Measurements from ENCODE around the gene GTF3C1. TPM values are rescaled to one million over a fixed set of nuclear protein-coding genes. Genes with fewer than 3 reads are reported as not detected.

The GTF3C1 gene
- total and polyA plus RNA-seq, 2 of the 13 experiments (the other 11 are each of a cell fraction or from before 2014, with no cell fraction given), result 29.2 to 72.7 TPM

GRCh38 chr16:27566417-27566816, 16.7 kb upstream of the GTF3C1 start (continued):
- TF ChIP-seq ZNF687 (CRISPR knock-in tag; IDR thresholded peaks at IDR 0.05) (no peak), ZNF331 (CRISPR knock-in tag; IDR thresholded peaks at IDR 0.05) (no peak), ZKSCAN8 (CRISPR knock-in tag; IDR thresholded peaks at IDR 0.05; ENCODE audit: borderline replicate concordance) (no peak), MEIS2 (CRISPR knock-in tag; IDR thresholded peaks at IDR 0.05) (no peak)

- Histone ChIP-seq H3K27ac (ENCODE audit: extremely low read length, insufficient read depth, low read length) (no peak overlapping the region), H3K9ac (ENCODE audit: insufficient read depth, low read depth, low read length) (no peak overlapping the region), H3K4me3 (replicated peaks in 1 of 3; ENCODE audit: insufficient read depth in 1 of 3, low read depth in 2 of 3, low read length in 3 of 3) (no peak overlapping the region), H3K27me3 (ENCODE audit: control insufficient read depth in 1 of 2, insufficient read depth in 2 of 2, low read length in 2 of 2) (no peaks in the 10 kb centered on the region), H3K36me3 (replicated peaks in 1 of 2; ENCODE audit: control insufficient read depth in 1 of 2, insufficient read depth in 2 of 2, low read length in 2 of 2) (no peaks in the 10 kb centered on the region; a peak in 1 of 5 replicates), H4K20me1 (ENCODE audit: insufficient read depth, low read length) (no peaks in the 10 kb centered on the region), H3K79me2 (ENCODE audit: insufficient read depth, low read length) (no peaks in the 10 kb centered on the region), H3K4me1 (ENCODE audit: insufficient read depth, low read length) (no peaks in the 10 kb centered on the region), H3K9me3 (ENCODE audit: low read length) (no peaks in the 10 kb centered on the region), H3K4me2 (ENCODE audit: low read depth, low read length) (no peak overlapping the region), H2AFZ (ENCODE audit: low read length) (no peak overlapping the region)
- 97% methylated on average over 5 of the region's 5 CpGs for WGBS (ENCODE audit: low lambda C conversion rate)
- POLR2A ChIA-PET, result interaction anchor here (1.1 kb wide), 1 partner anchor 14 kb away, joined by 5 read pairs; the partner anchor contains the start of genes GTF3C1 and KATNIP
- no TSS peak for BruUV-seq (replicated peaks)
- FAIRE-seq (no peak), DNase-seq (ENCODE audit: low spot score) (no peak), ATAC-seq (no peak)
- CTCF ChIA-PET (ENCODE audit: low intra/inter-chr PET ratio, low total read pairs), result no interaction called here
- in situ Hi-C loops (cut with HindIII; ENCODE audit: extremely low pct_ligation_motif_present, low pct_unique_long_range_greater_than_20kb) (no loop called here), intact Hi-C loops (cut with micrococcal nuclease; ENCODE audit: unreplicated experiment) (no loop called here)
- TF ChIP-seq ZFP41 (CRISPR knock-in tag; IDR thresholded peaks at IDR 0.05; ENCODE audit: borderline replicate concordance) (no peak), ARNTL (CRISPR knock-in tag; IDR thresholded peaks at IDR 0.05) (no peak), ZNF362 (CRISPR knock-in tag; IDR thresholded peaks at IDR 0.05; ENCODE audit: borderline replicate concordance) (no peak), ZFAT (CRISPR knock-in tag; conservative IDR thresholded peaks at IDR 0.05) (no peak), ZNF781 (CRISPR knock-in tag; IDR thresholded peaks at IDR 0.05; ENCODE audit: borderline replicate concordance, not compliant biosample characterization) (no peak), ATRX (CRISPR knock-in tag; IDR thresholded peaks at IDR 0.05; ENCODE audit: borderline replicate concordance) (no peak), ZC3H4 (CRISPR knock-in tag; IDR thresholded peaks at IDR 0.05; ENCODE audit: borderline replicate concordance) (no peak), ZFP36 (IDR thresholded peaks at IDR 0.05; ENCODE audit: borderline replicate concordance, low read depth, low read length, partially characterized antibody) (no peak), ARID3A (IDR thresholded peaks at IDR 0.05; ENCODE audit: low read depth, low read length) (no peak), ZNF552 (CRISPR knock-in tag; IDR thresholded peaks at IDR 0.05; ENCODE audit: borderline replicate concordance) (no peak)
Observed at GRCh38 chr16:27564224-27564623, 14.5 kb upstream of the GTF3C1 start.

Data from HepG2 (cell line).